Muscle of arm (tissue), 12 donors: ENCODE results near the gene SOBP. TPM values are rescaled to one million over a fixed set of nuclear protein-coding genes. Genes with fewer than 3 reads are reported as not detected.

Experiments used
- DNase-seq: peaks from one replicate; pipeline ENCODE4 v3.0.0-alpha.2; 2013
- polyA plus RNA-seq, 12 donors: library from polyadenylated mRNA; unstranded; fragments of 120-200 nt; gene quantifications; one replicate each; pipeline ENCODE4 v1.2.1, GENCODE V29; 2013; ENCODE audit not compliant: insufficient read length in 12 of 12

The SOBP gene
- polyA plus RNA-seq, 12 donors: 13.5 to 24.4 (median 15.7) TPM; not detected in 1

DNA sequence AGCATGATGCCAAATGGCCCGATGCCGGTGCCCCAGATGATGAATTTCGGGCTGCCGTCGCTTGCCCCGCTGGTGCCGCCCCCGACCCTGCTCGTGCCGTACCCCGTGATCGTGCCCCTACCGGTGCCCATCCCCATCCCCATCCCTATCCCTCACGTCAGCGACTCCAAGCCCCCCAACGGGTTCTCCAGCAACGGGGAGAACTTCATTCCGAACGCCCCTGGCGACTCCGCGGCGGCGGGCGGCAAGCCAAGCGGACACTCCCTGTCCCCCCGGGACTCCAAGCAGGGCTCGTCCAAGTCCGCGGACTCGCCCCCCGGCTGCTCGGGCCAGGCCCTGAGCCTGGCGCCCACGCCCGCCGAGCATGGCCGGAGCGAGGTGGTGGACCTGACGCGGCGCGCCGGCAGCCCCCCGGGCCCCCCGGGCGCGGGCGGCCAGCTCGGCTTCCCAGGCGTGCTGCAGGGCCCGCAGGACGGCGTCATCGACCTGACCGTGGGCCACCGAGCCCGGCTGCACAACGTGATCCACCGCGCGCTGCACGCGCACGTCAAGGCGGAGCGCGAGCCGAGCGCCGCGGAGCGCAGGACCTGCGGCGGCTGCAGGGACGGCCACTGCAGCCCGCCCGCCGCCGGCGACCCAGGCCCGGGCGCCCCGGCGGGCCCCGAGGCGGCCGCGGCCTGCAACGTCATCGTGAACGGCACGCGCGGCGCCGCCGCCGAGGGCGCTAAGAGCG lies 144.6 kb downstream of the SOBP start:
- DNase-seq: no peak

DNA sequence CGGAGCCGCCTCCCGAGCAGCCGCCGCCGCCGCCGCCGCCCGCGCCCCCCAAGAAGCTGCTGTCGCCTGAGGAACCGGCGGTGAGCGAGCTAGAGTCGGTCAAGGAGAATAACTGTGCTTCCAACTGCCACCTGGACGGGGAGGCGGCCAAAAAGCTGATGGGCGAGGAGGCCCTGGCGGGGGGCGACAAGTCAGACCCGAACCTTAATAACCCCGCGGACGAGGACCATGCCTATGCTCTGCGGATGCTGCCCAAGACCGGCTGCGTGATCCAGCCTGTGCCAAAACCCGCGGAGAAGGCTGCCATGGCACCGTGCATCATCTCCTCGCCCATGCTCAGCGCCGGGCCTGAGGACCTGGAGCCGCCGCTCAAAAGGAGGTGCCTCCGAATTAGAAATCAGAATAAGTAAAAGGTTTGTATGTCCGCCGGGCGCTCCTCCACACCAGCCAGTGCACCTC lies 145.2 kb downstream of the SOBP start:
- no peak for DNase-seq

DNA sequence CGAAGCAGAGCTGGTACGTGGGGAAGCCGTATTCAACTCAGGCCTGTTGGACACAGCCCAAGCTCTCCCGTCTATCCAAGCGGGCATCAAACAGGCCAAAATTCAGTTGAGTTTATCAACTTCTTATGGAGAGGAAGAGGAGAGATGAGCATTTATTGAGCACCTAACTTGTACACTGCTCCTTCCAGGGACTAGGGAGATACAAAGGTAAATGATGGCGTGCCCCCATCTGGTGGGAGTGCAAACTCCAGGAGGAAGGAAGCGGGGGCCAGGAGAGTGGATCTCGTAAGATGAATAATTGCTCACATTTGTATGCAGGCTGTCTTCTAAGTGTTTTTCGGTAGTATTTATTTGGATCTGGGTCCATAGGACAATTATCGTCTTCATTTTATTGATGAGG lies 146.6 kb downstream of the SOBP start:
- no peak for DNase-seq

DNA sequence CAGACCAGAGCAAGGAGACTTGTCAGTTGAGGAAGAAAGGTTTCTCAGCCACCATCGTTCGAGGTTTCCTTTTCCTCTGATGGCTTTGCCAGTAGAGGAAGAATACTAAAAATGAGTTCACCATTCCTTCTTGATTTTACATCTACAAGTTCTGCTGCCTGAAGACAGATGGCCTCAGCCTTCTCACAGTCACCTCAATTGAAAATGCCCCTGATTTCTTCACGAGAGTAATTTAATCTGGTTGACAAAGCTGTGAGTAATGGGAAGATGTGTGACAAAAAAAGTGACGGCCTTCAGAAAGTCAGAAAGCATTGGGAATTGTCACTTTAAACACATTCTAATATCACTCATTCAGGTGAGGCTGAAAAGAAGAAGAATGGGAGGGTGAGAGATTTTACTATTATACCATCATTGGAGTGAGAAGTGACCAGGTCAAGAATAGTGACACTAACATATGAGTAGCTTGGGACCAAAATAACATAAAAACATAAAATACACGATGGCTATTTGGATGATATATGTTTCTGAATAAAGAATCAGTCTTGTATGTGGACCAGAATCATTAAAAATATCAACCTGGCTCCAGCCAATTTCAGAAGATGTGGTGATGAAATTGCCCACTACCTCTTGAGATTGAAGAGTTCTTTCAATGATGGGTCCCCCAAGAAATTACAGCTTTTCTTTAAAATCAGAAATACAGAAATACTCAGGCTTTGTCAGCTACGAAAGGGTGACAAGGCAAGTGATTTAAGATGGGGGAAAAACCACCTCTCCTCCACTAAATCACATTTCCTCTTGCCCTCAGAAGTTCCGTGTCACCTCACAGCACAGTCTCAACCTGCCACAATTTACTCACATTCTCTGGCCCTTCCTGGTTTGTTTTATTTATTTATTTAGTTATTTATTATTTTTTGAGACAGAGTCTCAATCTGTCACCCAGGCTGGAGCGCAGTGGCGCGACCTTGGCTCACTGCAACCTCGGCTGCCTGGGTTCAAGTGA lies 147.7 kb downstream of the SOBP start:
- DNase-seq: no peak

DNA sequence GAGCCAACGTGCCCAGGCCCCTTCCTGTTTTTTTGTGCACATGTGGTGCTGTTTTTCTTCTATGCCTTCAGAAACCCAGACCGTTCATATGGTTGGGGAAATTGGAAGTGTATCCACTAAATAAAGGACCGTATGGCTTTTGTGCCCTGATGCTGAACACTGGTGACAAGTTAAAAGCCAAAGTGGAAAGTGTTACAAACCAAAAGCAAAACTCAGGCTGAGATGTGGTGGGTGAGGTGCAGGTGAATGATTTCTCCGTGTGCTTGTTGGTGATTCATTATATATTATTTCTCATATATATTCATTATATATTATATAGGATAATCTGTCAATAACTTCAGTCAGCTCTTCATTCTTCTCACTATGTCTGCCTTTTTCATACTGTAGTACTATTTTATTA lies 148.6 kb downstream of the SOBP start:
- no peak for DNase-seq

DNA sequence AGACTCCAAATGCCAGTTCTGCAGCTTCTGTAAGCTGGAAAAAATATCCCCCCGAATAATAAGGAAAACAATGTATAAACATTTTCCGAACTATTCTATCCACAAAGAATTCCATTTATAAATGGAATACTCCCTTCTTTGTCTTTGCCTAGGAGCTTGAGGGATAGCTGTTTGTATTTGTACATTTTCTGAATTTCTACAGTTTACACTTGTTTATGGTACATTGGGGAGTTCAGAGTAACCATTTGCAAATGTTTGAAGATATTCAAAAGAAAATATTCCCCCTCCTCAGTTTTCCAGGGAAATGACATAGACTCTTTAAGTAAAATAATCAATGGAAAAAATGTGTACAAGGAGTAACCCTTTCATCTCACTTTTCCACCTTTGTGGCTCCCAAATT lies 149.6 kb downstream of the SOBP start:
- DNase-seq: no peak

DNA sequence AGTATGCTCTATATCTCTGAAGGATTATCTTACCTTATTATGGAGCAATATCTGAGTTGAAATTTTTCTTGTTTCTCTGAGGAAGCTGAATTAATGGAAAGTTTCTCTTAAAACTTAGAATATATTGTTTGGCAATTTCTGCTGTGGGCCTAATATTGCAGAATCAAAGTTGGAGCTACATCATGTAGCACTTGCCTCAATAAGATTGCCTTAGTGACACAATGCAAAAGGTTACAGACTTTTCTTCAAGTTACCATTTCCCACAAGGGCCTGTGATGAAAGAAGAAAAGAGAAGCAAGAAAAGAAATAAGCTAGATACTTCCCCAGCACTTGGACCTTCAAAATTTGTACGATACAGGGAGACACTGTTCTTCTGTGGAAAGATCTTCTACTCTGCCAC lies 151.2 kb downstream of the SOBP start:
- DNase-seq: no peak

DNA sequence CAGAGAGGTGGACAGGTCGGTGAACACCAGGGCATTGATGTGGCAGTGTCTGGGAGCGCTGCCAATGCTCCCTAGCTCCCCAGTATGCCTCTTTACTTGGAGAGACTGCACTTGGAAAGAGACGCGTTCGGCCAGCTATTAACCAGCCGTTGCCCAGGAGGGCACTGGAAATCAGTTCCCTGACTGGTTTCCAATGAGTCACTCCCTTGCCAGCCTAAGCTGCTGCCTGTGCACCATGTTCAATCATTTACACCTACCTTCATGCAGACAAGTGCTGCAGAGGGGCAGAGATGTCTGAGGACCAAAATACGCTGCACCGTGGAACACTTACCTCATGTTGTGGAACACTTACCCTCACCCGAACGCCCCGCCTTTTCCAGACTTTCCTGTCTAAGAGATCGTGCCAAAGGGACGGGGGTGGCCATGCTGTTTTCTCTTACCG lies 151.6 kb downstream of the SOBP start:
- no peak for DNase-seq

DNA sequence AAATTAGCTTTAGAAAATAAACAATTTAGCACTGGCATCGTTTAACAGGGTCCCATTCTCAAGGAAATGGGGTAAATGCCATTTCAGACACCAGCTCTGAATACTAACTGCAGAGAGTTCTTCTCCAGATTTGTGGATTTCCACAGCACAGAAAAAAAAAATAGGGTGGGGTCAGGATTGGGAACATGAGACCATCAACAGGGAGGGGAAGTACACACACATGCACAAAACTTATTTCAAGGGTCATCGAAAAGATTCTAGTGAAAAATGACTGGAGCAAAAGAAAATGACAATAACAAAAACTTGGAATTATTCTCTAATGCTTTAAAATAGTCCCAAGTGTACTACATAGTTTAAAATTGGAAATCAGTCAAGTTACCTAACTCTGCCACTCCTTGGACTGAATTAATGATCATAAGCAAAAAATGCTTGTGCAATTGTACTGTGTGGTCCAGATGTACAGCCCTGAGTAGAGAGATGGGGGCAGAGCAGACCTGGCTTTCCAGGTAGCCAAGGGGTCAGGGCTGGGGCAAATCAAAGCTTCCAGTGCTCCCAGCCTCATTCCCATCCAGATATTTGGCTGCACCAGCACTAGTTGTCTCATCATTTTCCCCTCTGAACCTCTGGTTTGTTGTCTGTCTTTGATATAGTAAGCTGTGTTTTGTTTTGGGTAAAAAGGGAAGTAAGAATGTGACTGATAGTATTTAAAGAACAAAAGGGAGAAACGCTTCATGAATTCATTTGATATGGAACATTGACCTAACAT lies 152.4 kb downstream of the SOBP start:
- DNase-seq: no peak

DNA sequence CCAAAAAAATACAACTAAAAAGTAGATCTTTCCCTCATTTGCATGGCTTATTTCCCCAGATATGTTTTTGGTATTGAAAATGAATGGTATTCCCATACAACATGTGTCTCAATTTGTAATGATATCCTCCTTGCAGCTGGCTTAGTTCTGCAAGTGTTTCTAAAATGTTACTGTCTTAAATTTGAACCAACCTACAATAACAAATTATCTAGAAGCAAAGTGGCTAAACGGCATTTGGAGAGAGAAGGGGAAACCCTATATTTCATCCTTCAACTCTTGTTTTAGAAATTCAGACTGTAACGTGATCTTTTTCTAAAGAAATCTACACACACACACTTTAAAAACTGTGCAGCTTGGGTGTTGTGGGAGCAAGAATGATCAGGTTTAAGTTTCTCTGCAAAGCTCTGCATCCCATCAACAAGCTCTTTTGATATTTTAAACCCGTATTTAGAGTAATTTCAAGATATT lies 153.0 kb downstream of the SOBP start:
- no peak for DNase-seq

DNA sequence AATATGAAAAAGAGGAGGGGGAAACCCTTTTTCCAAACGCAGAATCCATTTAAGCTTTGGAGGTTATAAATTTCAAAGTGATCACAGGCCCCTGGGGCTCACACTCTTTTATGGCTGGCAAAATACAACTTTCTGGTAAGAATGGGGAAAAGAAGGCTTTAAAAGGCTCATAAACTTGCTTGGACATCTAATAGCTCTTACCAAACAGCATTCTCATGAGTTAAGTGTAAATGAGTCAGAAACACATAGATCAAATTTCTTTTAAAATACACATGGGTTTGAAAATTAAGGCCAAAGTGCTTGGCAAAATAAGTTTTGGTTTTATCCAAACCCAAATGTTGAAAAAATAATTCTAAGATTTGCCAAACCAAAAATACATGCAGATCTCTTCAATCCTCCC lies 154.6 kb downstream of the SOBP start:
- DNase-seq: no peak

DNA sequence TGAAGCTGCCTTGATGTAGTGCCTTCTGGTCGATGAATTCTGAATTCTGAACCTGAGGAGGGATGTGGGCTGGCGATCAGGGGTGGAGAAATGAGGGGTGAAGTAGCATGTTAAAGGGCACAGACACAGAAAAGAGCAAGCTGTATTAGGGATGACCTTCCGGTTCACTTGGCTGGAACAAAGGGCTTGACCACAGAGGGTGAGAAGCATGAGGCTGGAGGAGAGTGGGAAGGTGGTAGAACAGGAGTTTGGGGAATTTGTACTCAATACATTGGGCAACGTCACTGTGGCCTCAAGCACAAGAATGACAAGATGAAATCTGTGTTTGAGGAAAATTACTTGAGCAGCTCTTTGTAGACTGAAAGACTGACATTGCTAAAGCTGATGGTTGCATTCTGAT lies 155.8 kb downstream of the SOBP start:
- DNase-seq: no peak

DNA sequence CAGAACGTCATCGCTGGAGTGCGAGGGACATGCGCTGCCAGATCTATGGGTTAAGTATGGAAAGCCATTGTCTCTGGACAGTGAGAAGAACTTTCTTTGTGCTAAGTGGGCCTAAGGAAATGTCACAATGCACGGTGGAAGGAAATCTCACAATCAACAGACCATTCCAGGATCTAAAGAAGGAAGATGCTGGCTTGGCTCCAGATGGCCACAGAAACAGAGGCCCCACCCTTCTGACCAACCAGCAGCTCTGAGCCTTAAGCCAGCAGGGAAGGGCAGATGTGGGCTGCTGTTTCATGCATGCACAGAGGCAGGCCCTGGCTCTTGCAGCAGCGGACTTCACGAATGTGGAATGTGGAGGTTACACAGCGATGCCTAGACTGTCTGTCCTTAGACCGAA lies 156.3 kb downstream of the SOBP start:
- no peak for DNase-seq

DNA sequence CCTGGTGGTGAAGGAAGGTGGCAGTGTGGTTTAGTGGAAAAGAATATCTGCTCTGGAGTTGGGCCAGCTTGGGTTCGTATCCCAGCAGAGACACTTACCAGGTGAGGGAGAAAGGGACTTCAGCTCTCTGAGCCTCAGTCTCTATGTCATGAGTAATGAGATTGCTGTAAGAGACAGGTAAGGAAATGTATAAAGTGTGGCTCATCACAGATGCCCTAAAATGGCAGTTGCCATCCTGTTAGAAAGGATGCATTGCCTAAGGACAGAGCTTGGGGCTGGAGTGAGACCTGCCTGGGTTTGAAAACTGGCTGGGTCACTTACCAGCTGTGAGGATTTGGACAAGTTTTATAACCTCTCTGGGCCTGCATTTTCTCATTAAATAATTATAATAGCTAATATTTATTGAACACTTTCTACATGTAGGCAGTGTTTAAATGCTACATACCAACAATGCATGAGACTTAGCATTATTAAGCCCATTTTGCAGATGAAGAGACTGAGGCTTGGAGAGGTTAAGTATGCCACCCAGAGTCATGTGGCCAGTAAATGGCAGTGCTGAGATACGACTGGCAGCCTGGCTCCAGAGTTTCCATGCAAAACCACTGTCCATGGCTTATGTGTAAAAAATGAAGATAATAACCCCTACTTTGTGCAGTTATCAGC lies 157.0 kb downstream of the SOBP start:
- no peak for DNase-seq

DNA sequence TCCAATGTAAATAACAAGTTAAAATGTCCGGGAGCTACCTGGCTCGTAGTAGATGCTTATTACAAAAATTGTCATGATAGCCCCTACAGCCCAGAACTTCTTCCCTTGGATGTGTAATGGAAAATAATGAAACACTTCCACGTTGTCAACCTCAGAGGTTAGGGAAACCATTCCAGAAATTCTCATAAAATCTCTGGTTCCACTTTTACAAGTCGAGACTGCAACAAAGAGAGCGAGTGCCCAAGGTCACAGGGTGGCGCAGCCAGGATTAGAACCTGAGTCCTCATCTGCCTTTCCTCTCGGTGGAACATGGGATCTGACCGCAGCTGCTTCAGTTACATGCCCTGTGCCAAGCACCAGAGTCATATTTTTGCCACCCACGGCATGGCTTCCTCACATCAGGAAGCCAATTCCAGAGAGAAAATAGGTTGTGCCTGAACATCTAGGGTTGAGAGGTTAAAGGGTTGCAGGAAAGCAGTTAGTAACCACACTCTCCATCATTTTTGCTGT lies 157.6 kb downstream of the SOBP start:
- DNase-seq: no peak

DNA sequence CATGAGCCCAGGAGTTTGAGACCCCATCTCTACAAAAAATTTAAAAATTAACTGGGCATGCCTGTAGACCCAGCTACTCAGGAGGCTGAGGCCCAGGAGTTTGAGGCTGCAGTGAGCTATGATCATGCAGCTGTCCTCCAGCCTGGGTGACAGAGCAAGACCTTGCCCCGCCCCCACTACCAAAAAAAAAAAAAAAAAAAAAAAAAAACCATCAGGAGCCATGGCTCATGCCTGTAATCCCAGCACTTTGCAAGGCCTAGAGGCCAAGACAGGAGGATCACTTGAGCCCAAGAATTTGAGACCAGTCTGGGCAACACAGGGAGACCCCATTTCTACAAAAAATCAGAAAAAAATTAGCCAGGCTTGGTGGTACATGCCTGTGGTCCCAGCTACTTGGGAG lies 159.1 kb downstream of the SOBP start:
- no peak for DNase-seq

DNA sequence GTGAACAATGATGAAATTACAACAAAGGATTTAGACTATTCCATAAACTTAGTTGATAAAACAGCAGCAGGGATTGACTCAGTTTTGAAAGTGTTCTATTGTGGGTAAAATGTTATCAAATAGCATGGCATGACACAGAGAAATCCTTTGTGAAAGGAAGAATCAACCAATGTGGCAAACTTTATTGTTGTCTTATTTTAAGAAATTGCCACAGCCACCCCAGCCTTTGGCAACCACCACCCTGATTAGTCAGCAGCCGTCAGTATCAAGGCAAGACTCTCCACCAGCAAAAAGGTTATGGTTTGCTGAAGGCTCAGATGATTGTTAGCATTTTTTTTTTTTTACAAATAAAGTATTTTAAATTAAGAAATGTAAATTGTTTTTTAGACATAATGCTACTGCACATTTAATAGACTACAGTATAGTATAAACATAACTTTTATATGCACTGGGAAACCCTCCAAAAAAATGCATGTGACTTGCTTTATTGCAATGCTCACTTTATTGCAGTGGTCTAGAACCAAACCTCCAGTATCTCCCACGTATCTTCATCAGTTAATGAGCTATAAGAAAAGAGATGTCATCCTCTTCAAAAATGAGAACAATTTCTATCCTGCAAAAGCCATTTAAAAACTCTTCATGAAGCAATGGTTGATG lies 162.7 kb downstream of the SOBP start:
- no peak for DNase-seq

DNA sequence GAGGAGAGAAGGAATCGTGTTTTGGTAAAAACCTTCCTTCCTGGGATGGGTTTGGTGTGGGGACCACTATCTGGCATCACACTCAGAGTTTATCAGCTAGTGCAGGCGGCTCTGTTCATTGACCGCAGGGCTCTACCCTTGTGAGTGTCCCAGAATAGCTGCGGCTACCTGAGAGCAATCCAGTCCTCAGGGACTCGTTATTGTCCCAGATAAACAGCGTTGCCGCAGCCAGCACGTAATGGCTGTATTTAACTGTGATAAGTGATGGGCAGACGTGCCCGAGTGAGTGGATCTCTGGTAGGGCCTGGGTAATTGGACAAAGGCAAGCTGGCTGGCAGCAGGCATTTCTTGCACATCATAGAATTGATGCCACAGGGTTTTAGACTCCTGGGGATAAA lies 163.3 kb downstream of the SOBP start:
- no peak for DNase-seq

DNA sequence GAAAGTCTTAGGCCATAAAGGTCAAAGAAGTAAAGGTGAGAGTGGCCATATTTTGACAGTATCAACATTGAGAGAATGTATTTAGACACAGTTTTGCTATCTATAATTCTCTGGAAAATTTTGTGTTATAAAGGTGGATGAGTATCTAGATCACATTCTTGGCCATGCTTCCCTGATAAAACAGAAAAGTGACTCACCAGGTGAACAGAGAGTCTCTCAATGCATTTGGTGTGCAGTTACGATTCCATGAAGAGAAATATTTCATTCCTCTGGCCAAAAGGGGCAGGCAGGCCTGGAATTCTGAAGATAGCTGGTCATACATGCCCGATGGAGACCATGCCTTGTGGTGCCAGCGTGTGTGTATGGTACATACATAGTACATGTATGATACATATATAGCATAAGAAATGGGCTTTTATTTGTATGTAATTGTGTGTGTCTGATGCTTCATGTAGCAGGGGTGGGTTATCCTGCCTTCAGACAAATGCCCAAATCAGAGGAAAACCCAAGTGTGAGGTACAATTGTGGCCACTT lies 164.0 kb downstream of the SOBP start:
- no peak for DNase-seq

DNA sequence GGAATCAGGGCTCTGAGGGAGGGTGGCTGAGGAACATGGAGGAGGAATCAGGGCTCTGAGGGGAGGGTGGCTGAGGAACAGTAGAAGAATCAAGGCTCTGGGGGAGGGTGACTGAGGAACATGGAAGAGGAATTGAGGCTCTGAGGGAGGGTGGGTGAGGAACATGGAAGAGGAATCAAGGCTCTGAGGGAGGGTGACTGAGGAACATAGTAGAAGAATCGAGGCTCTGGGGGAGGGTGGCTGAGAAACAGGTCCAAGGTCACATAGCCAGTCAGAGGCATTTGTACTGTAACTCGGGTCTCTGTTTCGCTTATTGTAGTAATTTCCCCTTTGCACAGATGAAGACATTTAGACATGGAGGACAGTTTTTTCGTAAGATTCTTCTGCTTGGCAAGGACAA lies 164.8 kb downstream of the SOBP start:
- no peak for DNase-seq
